ENCODE data around the gene WNK1. TPM values are rescaled to one million over a fixed set of nuclear protein-coding genes. Genes with fewer than 3 reads are reported as not detected.
A peak's percentile ranks its signal among the peaks of the same experiment; 100 is the strongest.

WNK1 gene
- total and polyA plus RNA-seq, 7 experiments from 2014 or later = 22.9 to 200 (median 164) TPM

DNA sequence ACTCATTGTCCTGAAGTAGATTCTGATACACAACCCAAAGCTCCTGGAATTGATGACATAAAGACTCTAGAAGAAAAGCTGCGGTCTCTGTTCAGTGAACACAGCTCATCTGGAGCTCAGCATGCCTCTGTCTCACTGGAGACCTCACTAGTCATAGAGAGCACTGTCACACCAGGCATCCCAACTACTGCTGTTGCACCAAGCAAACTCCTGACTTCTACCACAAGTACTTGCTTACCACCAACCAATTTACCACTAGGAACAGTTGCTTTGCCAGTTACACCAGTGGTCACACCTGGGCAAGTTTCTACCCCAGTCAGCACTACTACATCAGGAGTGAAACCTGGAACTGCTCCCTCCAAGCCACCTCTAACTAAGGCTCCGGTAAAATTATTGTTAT, 133.3 kb downstream of the WNK1 start:
- H3K27ac Mint-ChIP-seq = peak overlapping the region in 7 of 9 donors; percentile 31 to 70 (median 57)
- no peaks in the 10 kb centered on the region for H3K27me3 ChIP-seq (ENCODE audit: control insufficient read depth in 2 of 2, insufficient read depth in 2 of 2, low read length in 2 of 2)
- intact Hi-C loops (cut with micrococcal nuclease) = no loop called here
- peaks cover 51 to 94% (median 64%) of the 10 kb centered on the region in 3 experiments for H3K36me3 ChIP-seq (ENCODE audit: control insufficient read depth in 2 of 3, insufficient read depth in 3 of 3, low read length in 3 of 3)
- no peak overlapping the region for H3K4me3 ChIP-seq (ENCODE audit: low read length)
- H3K4me3 Mint-ChIP-seq = no peak overlapping the region
- H3K27ac ChIP-seq (ENCODE audit: low read depth, low read length) = no peak overlapping the region
- no peaks in the 10 kb centered on the region for H3K9me3 ChIP-seq (ENCODE audit: control insufficient read depth in 2 of 3, low read length in 3 of 3)
- POLR2A ChIA-PET = no interaction called here
- peaks cover 0 to 2% (median 0%) of the 10 kb centered on the region in 11 donors for H3K9me3 Mint-ChIP-seq
- no peaks in the 10 kb centered on the region for H3K4me1 Mint-ChIP-seq
- no peak for DNase-seq
- H3K36me3 Mint-ChIP-seq = peaks cover 15 to 65% (median 43%) of the 10 kb centered on the region in 5 donors
- no peak for ATAC-seq
- CTCF ChIA-PET = interaction anchor here (0.6 to 1.3 kb wide), 3 partner anchors 64 to 617 kb away, joined by 3 to 6 read pairs (median 3); partner anchors contain the start of gene RAD52
- no peaks in the 10 kb centered on the region for H3K4me1 ChIP-seq (ENCODE audit: control insufficient read depth in 2 of 2, insufficient read depth in 2 of 2, low read length in 2 of 2)
- no peaks in the 10 kb centered on the region for H3K27me3 Mint-ChIP-seq

DNA sequence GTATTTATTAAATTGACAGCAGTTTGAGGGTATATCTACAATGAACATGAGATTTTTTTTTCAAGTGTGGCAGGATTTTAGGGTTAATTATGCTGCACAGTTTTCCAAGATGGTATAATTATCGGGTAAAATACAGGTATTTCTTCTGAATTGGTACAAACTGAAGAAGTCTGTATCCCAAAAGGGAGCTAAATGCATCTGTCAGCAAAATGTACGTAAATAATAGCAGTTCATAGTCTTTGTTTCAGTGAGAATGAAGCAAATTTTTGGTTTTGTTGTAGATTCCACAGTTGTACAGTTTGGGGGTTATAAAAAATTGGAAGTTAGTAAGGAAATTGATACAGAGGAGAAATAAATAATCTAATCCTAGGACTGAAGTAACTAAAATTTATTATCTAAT, 133.8 kb downstream of the WNK1 start:
- CTCF ChIA-PET = interaction anchor here (0.7 kb wide), 1 partner anchor 283 kb away, joined by 3 read pairs; no protein-coding TSS in a partner anchor
- H3K9me3 Mint-ChIP-seq = peaks cover 0 to 2% (median 0%) of the 10 kb centered on the region in 11 donors
- Histone ChIP-seq H3K27me3 (ENCODE audit: control insufficient read depth in 2 of 2, insufficient read depth in 2 of 2, low read length in 2 of 2) (no peaks in the 10 kb centered on the region), H3K36me3 (ENCODE audit: control insufficient read depth in 2 of 3, insufficient read depth in 3 of 3, low read length in 3 of 3) (peaks cover 47 to 89% (median 65%) of the 10 kb centered on the region in 3 experiments), H3K4me3 (ENCODE audit: low read length) (no peak overlapping the region), H3K27ac (ENCODE audit: low read depth, low read length) (no peak overlapping the region), H3K4me1 (ENCODE audit: control insufficient read depth in 2 of 2, insufficient read depth in 2 of 2, low read length in 2 of 2) (no peaks in the 10 kb centered on the region), H3K9me3 (ENCODE audit: control insufficient read depth in 2 of 3, low read length in 3 of 3) (no peaks in the 10 kb centered on the region)
- no peaks in the 10 kb centered on the region for H3K4me1 Mint-ChIP-seq
- ATAC-seq (no peak), DNase-seq (no peak)
- H3K36me3 Mint-ChIP-seq = peaks cover 15 to 63% (median 41%) of the 10 kb centered on the region in 5 donors
- intact Hi-C loops (cut with micrococcal nuclease) = no loop called here
- no peak overlapping the region for H3K4me3 Mint-ChIP-seq
- H3K27me3 Mint-ChIP-seq = no peaks in the 10 kb centered on the region
- H3K27ac Mint-ChIP-seq = peak overlapping the region in 2 of 9 donors; percentile 39 to 62
- POLR2A ChIA-PET = interaction anchor here (1.0 kb wide), 1 partner anchor 135 kb away, joined by 3 read pairs; no protein-coding TSS in a partner anchor

DNA sequence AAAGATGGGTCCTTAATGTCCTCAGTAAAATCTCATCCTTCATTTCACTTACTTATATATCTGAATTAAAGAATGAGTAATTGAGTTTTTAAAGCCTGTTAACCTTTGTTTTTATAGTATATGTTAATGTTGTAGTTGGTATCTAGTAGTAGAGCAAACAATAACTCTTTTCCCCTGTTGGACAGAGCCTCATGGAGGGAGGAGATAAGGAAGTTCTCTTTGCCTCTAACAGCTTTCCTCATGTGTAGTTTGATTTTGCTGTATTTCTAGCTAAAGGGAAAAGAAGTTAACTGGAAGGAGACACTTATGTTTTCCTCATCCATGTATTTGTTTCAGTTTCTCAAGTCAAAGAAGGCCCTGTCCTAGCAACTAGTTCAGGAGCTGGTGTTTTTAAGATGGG, 141.8 kb downstream of the WNK1 start:
- Histone ChIP-seq H3K4me3 (ENCODE audit: low read length) (no peak overlapping the region), H3K4me1 (ENCODE audit: control insufficient read depth in 2 of 2, insufficient read depth in 2 of 2, low read length in 2 of 2) (no peaks in the 10 kb centered on the region), H3K27ac (ENCODE audit: low read depth, low read length) (no peak overlapping the region), H3K36me3 (ENCODE audit: control insufficient read depth in 2 of 3, insufficient read depth in 3 of 3, low read length in 3 of 3) (peaks cover 23 to 67% (median 29%) of the 10 kb centered on the region in 3 experiments), H3K9me3 (ENCODE audit: control insufficient read depth in 2 of 3, low read length in 3 of 3) (no peaks in the 10 kb centered on the region), H3K27me3 (ENCODE audit: control insufficient read depth in 2 of 2, insufficient read depth in 2 of 2, low read length in 2 of 2) (no peaks in the 10 kb centered on the region)
- Mint-ChIP-seq H3K27ac (peak overlapping the region in 1 of 9 donors; percentile 10), H3K4me1 (peaks cover 0 to 6% (median 0%) of the 10 kb centered on the region in 7 donors), H3K27me3 (no peaks in the 10 kb centered on the region), H3K36me3 (peaks cover 5 to 39% (median 22%) of the 10 kb centered on the region in 5 donors), H3K9me3 (no peaks in the 10 kb centered on the region), H3K4me3 (no peak overlapping the region)
- ATAC-seq = no peak
- ChIA-PET CTCF (no interaction called here), POLR2A (interaction anchor here (1.5 kb wide), 1 partner anchor 35 kb away, joined by 3 read pairs; no protein-coding TSS in a partner anchor)
- intact Hi-C loops (cut with micrococcal nuclease) = no loop called here
- DNase-seq = no peak

DNA sequence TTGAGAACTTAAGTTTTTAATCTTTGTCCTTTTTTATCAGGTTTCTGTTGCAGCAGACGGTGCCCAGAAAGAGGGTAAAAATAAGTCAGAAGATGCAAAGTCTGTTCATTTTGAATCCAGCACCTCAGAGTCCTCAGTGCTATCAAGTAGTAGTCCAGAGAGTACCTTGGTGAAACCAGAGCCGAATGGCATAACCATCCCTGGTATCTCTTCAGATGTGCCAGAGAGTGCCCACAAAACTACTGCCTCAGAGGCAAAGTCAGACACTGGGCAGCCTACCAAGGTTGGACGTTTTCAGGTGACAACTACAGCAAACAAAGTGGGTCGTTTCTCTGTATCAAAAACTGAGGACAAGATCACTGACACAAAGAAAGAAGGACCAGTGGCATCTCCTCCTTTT, 143.7 kb downstream of the WNK1 start:
- H3K36me3 ChIP-seq (ENCODE audit: control insufficient read depth in 2 of 3, insufficient read depth in 3 of 3, low read length in 3 of 3) = peaks cover 15 to 72% (median 37%) of the 10 kb centered on the region in 3 experiments
- no peak overlapping the region for H3K27ac ChIP-seq (ENCODE audit: low read depth, low read length)
- ChIA-PET POLR2A (interaction anchor here (0.8 to 1.5 kb wide), 2 partner anchors 9 to 37 kb away, joined by 3 read pairs; no protein-coding TSS in a partner anchor), CTCF (no interaction called here)
- H3K4me3 ChIP-seq (ENCODE audit: low read length) = no peak overlapping the region
- Mint-ChIP-seq H3K27me3 (no peaks in the 10 kb centered on the region), H3K27ac (peak overlapping the region in 1 of 9 donors; percentile 30), H3K4me1 (peaks cover 0 to 6% (median 0%) of the 10 kb centered on the region in 7 donors), H3K36me3 (peaks cover 5 to 44% (median 22%) of the 10 kb centered on the region in 5 donors), H3K4me3 (no peak overlapping the region), H3K9me3 (no peaks in the 10 kb centered on the region)
- no peak for DNase-seq
- ATAC-seq = no peak
- no peaks in the 10 kb centered on the region for H3K9me3 ChIP-seq (ENCODE audit: control insufficient read depth in 2 of 3, low read length in 3 of 3)
- H3K27me3 ChIP-seq (ENCODE audit: control insufficient read depth in 2 of 2, insufficient read depth in 2 of 2, low read length in 2 of 2) = no peaks in the 10 kb centered on the region
- intact Hi-C loops (cut with micrococcal nuclease) = no loop called here
- no peaks in the 10 kb centered on the region for H3K4me1 ChIP-seq (ENCODE audit: control insufficient read depth in 2 of 2, insufficient read depth in 2 of 2, low read length in 2 of 2)

DNA sequence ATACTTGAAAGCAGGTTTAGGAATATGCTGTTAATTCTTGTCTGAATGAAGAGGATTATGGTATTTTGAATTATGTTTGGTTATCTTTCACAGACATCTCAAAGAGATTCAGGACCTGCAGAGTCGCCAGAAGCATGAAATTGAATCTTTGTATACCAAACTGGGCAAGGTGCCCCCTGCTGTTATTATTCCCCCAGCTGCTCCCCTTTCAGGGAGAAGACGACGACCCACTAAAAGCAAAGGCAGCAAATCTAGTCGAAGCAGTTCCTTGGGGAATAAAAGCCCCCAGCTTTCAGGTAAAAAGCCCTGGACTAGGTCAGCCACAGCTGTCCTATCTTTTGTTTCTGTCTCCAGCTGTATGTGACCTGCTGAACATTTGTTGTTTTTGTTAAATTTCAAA, 145.0 kb downstream of the WNK1 start:
- no peaks in the 10 kb centered on the region for H3K27me3 ChIP-seq (ENCODE audit: control insufficient read depth in 2 of 2, insufficient read depth in 2 of 2, low read length in 2 of 2)
- ChIA-PET POLR2A (no interaction called here), CTCF (no interaction called here)
- no peaks in the 10 kb centered on the region for H3K4me1 ChIP-seq (ENCODE audit: control insufficient read depth in 2 of 2, insufficient read depth in 2 of 2, low read length in 2 of 2)
- H3K4me3 Mint-ChIP-seq = no peak overlapping the region
- H3K36me3 ChIP-seq (ENCODE audit: control insufficient read depth in 2 of 3, insufficient read depth in 3 of 3, low read length in 3 of 3) = peaks cover 23 to 82% (median 45%) of the 10 kb centered on the region in 3 experiments
- peaks cover 0 to 6% (median 0%) of the 10 kb centered on the region in 7 donors for H3K4me1 Mint-ChIP-seq
- H3K36me3 Mint-ChIP-seq = peaks cover 7 to 50% (median 30%) of the 10 kb centered on the region in 5 donors
- intact Hi-C loops (cut with micrococcal nuclease) = no loop called here
- no peak for DNase-seq
- H3K27ac ChIP-seq (ENCODE audit: low read depth, low read length) = no peak overlapping the region
- peak overlapping the region in 4 of 9 donors; percentile 14 to 61 (median 33) for H3K27ac Mint-ChIP-seq
- no peak for ATAC-seq
- no peaks in the 10 kb centered on the region for H3K27me3 Mint-ChIP-seq
- no peaks in the 10 kb centered on the region for H3K9me3 Mint-ChIP-seq
- no peak overlapping the region for H3K4me3 ChIP-seq (ENCODE audit: low read length)
- no peaks in the 10 kb centered on the region for H3K9me3 ChIP-seq (ENCODE audit: control insufficient read depth in 2 of 3, low read length in 3 of 3)

DNA sequence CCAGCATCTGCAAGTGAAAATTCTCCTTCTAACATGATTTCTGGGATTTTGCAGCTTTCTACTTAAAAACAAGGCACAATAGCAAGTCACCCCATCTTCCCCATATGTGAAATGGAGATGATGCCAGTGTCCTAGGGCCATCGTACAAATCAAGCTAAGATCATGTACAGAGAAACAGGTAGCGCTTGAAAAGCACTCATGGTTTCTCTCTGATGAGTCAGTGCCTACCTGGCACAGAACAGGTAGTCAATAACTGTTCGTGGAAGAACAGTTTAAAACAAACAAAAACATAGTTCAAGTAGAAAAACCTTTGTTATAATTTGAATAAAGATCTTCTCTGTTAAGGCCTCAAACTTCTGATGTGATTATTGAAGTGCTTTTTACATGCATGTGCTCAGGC, 150.2 kb downstream of the WNK1 start:
- Mint-ChIP-seq H3K27ac (peak overlapping the region in 8 of 9 donors; percentile 28 to 85 (median 74)), H3K27me3 (no peaks in the 10 kb centered on the region), H3K4me1 (peaks cover 6 to 43% (median 35%) of the 10 kb centered on the region in 7 donors), H3K9me3 (no peaks in the 10 kb centered on the region), H3K4me3 (no peak overlapping the region), H3K36me3 (peaks cover 7 to 57% (median 38%) of the 10 kb centered on the region in 5 donors)
- no peak overlapping the region for H3K4me3 ChIP-seq (ENCODE audit: low read length)
- intact Hi-C loops (cut with micrococcal nuclease) = loop anchor here in 1 of 2 donors (10.0 kb wide), 1 partner anchor 192 kb away; no protein-coding TSS in a partner anchor
- peaks cover 0 to 7% of the 10 kb centered on the region in 2 donors for H3K4me1 ChIP-seq (ENCODE audit: control insufficient read depth in 2 of 2, insufficient read depth in 2 of 2, low read length in 2 of 2)
- no peaks in the 10 kb centered on the region for H3K9me3 ChIP-seq (ENCODE audit: control insufficient read depth in 2 of 3, low read length in 3 of 3)
- ChIA-PET CTCF (no interaction called here), POLR2A (no interaction called here)
- no peaks in the 10 kb centered on the region for H3K27me3 ChIP-seq (ENCODE audit: control insufficient read depth in 2 of 2, insufficient read depth in 2 of 2, low read length in 2 of 2)
- ATAC-seq (no peak), DNase-seq (no peak)
- H3K27ac ChIP-seq (ENCODE audit: low read depth, low read length) = no peak overlapping the region
- H3K36me3 ChIP-seq (ENCODE audit: control insufficient read depth in 2 of 3, insufficient read depth in 3 of 3, low read length in 3 of 3) = peaks cover 26 to 91% (median 51%) of the 10 kb centered on the region in 3 experiments

DNA sequence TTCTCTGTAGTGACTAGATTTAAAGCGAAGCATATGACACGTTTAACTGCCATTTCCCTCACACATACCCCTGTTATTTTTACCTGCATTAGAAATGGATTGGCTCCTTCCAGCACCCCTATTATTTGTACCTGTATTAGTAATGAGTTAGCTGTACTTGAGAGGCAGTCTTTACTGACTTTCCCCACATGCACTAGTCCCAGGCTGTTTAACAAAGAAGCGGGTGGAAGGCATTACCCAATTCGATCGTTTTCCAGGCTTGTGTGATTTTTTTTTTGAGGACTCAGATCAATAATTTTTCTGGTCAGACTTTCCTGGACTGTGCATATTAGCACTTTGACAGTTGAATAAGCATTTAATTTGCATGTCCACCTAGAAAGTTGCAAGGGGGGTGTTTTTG, 150.7 kb downstream of the WNK1 start:
- H3K36me3 Mint-ChIP-seq = peaks cover 11 to 55% (median 39%) of the 10 kb centered on the region in 5 donors
- POLR2A ChIA-PET = no interaction called here
- peak overlapping the region; percentile 9 for H3K27ac ChIP-seq (ENCODE audit: low read depth, low read length)
- H3K4me1 ChIP-seq (ENCODE audit: control insufficient read depth in 2 of 2, insufficient read depth in 2 of 2, low read length in 2 of 2) = peaks cover 0 to 7% of the 10 kb centered on the region in 2 donors
- H3K4me3 Mint-ChIP-seq = no peak overlapping the region
- H3K36me3 ChIP-seq (ENCODE audit: control insufficient read depth in 2 of 3, insufficient read depth in 3 of 3, low read length in 3 of 3) = peaks cover 26 to 91% (median 53%) of the 10 kb centered on the region in 3 experiments
- H3K27ac Mint-ChIP-seq = peak overlapping the region in 8 of 9 donors; percentile 28 to 85 (median 74)
- H3K27me3 ChIP-seq (ENCODE audit: control insufficient read depth in 2 of 2, insufficient read depth in 2 of 2, low read length in 2 of 2) = no peaks in the 10 kb centered on the region
- no peak overlapping the region for H3K4me3 ChIP-seq (ENCODE audit: low read length)
- ATAC-seq (no peak), DNase-seq (no peak)
- no peaks in the 10 kb centered on the region for H3K27me3 Mint-ChIP-seq
- peaks cover 6 to 47% (median 35%) of the 10 kb centered on the region in 7 donors for H3K4me1 Mint-ChIP-seq
- CTCF ChIA-PET = no interaction called here
- no peaks in the 10 kb centered on the region for H3K9me3 ChIP-seq (ENCODE audit: control insufficient read depth in 2 of 3, low read length in 3 of 3)
- no peaks in the 10 kb centered on the region for H3K9me3 Mint-ChIP-seq
- intact Hi-C loops (cut with micrococcal nuclease) = loop anchor here in 1 of 2 donors (10.0 kb wide), 1 partner anchor 192 kb away; no protein-coding TSS in a partner anchor
